Left lobe of liver (tissue), 2 donors: ENCODE data around the gene CCL13. TPM values are rescaled to one million over a fixed set of nuclear protein-coding genes. Genes with fewer than 3 reads are reported as not detected.

Experiments
- ATAC-seq: fragments of 200-7000 bp; cut with Tn5 transposase; one replicate; pipeline ENCODE4 v1.9.1; 2020; ENCODE audit warnings: mild to moderate bottlenecking, moderate library complexity
- DNase-seq: peaks from one replicate; pipeline ENCODE4 v3.0.0-alpha.2; 2020; ENCODE audit warnings: low spot score
- total RNA-seq: library from RNA; stranded (reverse); gene quantifications from one replicate; pipeline ENCODE4 v1.2.1, GENCODE V29; 2021
- donor health status: DM: no; HTN: no; CAD: no; lungs with moderate emphysema.
- donor health status: DM: no; HTN: yes; CAD: no.

The CCL13 gene
- total RNA-seq, 1 donor from 2014 or later = not detected

DNA sequence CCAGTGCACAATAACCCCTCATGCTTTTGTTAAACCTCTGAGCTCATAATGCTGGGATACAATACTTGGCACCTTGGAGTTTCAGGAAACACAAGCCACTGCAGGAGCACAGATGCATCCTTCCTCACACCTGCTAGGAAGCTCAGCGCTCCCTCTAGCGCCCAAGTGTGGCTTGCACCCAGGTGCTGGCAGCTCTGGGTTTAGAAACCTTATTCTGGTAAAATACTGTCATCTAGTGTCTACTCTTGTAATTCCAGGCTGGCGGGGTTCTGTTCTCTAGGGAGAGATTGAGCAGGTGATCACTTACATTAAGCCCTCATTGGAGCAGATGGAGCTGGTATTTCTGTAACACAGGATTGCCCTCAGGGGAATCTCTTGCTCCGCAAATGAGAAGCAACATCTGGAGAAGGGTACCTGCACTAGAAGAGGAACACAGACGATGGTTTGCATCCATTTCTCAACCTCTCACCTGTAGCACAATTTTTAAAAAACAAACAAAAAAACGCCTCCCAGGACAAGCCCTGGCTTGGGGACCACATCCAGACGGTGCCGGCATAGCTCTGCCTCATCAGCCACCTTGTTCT lies 5.3 kb downstream of the CCL13 start:
- peak; percentile 99 for ATAC-seq
- peak; percentile 88 for DNase-seq

DNA sequence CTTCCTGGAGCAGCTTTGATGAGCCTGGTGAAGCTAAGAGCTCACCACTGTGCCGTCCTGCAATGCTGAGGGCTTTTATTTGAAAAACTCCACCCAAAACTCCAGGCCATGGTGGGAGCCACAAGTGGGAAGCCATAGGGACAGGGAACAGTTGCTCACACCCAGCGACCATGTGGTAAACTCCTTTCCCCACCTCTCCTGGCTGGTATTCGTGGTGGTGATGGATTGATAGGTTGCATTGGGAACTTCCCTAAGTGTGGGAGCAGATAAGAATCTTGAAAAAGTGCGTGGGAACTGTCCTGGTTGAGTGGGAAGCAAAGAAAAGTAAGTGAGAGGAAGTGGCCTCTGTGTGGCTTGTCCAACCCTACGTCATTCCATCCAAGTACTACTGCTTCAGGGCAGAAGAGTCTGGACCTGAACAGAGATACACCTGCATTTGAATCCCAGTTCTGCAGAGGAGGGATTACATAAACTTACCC lies 6.9 kb downstream of the CCL13 start, which contains the start of gene CCL1:
TSS of gene CCL1 (minus strand) at position 51 of the 479 bp plus-strand sequence. CDS start 72 bp downstream, outside the sequence.
- ATAC-seq (no peak), DNase-seq (no peak)

DNA sequence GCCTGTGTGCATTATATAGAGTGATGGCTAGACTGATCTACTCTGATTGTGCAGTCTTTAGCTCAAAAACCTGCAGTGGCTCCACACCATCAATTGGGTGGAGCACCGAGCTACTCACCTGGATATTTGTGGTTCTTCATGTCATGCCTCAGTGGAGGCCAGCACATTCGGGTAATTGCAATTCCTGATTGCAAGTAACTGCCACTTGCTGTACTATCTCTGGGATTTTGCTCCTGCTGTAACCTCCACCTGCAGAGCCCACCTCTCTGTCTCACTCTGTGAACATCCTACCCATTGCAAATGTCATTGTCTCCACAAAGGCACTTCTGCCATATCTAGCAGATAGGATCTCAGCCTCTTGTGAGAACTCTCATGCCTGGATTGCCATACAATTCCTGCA lies 8.5 kb downstream of the CCL13 start:
- DNase-seq (no peak), ATAC-seq (no peak)

DNA sequence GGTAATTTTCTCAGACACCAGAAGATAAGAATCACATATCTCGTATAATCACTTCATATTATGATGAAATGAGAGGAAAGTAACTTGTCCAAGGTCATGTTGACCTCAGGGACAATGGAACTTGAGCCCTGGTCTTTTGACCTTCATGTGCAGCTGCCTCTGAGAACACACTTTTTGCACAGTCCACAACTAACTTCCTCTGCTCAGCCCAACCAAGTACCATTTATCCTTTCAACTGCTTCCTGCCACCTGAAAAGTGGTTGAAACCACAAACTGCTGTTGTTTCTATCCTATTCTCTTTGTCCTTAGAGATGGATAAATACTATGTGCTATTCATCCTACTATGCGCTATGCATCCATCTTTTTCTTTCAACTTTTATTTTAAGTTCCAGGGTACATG lies 9.1 kb downstream of the CCL13 start:
- ATAC-seq (no peak), DNase-seq (no peak)

DNA sequence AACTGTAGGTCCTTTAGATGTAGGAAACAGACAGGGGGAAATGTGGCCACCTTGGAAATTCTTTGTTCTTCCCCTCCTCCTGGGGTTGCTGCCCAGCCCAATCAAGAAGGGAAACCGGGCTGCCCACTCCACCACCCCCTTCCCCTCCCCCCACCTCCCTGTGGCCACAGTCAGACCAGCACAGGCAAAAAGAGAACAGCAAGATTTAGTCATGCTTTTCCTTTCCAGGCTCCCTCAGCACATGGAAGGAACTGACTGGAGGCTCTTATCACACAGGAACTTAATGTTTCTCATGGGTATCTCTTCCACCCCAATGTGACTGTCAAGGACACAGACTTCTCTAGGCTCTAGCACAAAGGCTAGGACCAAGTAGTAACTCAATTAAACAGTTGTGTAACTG lies 9.7 kb downstream of the CCL13 start:
- no peak for ATAC-seq
- DNase-seq = no peak

DNA sequence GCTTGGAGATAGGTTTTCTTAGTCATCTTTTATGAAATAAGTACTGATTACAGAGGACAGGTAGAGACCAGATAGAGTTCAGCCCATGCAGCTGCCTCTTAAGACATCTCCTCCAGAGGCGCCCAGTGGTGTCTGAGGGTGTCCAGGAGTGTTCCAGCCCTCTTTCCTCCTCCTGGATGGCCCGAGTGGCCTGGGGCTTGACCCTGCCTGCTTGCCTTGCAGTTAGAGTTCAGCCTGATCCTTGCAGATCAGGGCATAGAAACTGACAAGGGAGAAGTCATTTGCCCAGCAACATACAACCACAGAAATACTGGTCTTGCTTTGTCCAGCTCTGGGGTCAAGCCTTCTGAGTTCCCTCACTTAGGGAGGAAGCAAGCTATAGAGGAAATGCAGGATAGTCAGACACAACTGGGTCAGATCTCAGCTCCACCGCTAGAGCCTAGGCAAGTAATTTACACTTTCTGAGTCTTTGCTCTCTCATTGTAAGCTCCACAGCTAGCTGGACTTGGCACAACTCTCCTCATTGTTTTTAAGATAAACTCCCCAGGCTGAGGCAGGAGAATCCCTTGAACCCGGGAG lies 10.3 kb downstream of the CCL13 start:
- ATAC-seq (no peak), DNase-seq (no peak)

DNA sequence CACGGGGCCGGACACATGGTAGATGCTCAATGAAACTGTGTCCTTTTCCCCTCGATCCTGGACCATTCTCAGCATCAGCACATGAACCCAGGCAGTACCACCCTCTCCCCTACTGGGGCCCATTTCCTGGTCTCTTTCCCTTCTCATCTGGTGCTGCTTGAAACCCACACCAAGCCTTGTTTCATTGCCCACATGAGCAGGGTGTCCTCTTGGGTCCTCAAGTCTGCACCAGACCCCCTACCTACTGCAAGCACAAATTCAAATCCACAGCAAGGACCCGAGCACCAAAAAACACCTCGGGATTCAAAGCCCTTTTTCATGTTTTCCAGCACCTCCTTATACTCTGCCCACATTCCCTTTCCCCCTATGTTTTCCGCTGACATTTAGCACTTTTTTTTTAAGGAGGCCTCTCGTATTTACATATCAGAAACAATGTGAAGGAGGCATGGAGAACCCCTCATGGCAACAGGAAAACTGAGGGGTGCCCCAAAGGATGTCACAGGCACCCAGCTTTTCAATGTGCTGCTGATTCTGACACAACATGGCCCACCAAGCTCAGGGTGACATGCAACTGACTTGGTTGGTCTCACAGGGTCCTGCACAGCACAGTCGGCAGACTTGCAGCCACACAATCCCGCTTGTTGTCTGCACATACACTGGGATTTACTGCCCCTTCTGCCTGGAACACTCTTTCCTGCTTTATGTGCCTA lies 11.4 kb downstream of the CCL13 start:
- ATAC-seq (no peak), DNase-seq (no peak)

DNA sequence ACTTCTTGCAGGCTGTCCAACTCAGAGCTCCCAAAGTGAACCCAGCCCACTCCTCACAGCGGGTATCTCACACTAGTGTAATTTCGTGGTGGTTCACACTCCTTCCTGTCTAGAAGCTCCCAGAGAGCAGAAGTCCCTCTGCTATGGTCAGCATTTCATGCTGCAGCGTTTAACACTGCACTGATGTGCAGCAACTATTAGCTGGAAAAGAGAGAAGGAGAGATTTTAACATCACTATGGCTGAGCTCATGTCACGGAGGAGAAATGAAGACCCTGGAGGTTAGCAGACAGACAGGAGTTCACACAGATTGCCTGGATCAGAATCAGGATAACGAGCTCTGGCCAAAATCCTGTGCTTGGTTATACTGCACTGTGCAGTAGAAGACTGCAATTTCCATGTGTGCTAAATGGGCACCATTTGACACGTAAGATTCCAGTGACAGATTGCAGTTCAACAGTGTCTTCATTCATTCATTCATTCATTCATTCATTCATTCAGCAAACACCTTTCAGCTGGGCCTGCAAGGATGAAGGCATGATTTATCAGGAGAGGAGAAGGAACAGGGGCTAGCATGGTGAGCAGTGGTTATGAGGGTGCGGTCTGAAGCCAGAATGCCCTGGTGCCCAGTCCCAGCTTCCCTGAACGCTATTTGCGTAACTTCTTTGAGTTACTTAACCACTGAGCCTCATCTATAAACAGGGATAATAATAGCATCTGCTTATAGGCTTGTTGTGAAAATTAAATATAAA lies 12.1 kb downstream of the CCL13 start:
- ATAC-seq (peak; percentile 66), DNase-seq (no peak)

DNA sequence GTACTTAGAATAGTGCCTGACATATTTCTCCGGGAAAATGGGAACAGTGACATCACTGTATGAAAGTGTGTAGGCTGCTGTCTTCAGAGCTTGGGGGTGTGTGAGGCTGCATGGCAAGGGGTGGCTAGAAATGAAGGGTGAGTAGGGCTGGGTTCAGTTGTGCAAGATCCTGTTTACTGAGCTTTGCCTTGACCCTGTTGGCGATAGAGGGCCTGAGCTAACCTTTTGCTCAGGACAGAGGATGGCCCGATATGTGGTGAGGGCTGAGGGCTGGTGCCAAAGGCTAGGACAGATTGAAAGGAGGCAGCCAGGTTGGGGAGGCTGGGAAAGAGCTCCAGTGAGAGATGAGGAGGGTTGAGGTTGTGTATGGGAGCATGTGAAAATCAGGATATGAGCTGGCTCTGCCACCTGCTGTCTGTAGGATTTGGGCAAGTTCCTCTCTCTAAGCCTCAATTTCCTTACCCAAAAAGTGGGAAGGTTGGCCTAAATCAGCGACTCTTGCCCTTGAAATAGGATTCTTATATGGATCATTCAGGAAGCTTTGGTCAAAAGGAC lies 12.7 kb downstream of the CCL13 start:
- DNase-seq (peak; percentile 70), ATAC-seq (peak; percentile 85)

DNA sequence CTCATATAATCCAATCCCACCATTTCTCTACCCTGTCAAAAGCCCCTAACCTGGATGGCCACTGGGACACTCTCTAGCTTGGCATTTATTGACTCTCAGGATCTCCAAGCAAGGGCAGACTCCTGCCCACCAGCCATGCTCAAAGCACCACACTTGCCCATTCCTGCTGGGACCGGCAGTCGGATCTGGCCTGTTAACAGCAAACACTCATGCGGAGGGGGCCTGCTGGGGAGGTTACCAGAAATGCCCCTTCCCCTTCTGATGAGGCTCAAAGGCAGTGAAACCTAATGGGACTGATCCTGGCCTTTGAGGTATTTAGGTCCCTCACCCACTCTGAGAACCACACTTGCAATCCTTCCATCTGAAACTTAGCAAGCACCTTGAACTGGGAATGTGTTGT lies 13.3 kb downstream of the CCL13 start:
- no peak for ATAC-seq
- no peak for DNase-seq

DNA sequence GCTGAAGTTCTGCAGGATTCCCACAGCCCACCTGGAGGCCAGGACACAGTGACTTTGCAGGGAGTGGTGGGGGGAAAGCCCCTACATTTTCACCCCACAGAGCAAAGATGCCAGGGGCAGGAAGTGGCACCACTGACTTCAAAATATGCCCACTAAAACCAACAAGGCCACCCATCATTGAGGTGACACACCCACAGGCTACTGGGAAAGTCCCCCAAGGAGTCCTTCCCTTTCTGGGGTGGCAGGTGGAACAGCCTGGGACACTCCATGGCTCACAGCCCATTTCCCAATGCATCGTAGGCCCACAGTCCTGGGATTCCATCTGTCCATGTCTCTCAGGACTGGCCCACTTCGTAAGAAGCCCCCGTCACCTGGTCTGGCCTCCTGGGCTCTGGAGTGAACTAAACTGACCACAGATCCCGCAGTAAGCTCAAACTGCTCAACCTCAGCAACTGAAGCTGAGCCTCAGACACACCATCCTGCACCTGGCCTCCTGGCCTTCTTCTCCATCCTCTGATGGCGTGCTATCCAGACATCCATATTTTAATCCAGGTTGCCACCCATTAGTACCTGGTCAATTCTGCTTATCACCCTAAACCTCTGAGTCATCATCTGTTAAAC lies 14.2 kb downstream of the CCL13 start:
- ATAC-seq (no peak), DNase-seq (no peak)

DNA sequence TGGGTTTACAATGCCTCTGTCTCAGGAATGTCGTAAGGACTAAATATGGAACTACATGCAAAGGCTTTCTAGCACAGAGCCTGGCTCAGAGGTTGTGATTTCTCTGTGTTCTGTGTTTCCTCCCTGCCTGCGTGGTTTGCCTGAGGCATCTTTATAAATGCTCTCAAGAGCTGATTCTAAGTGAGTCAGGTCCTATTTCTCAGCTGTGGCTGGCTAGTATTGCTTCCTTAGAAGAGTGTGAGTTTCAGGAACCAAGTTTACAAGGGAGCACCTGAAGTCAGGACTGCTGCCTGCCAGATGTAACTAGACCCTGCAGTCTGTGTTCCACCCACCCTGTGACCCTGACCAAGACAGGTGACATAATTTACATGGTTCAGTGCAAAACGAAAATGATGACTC lies 14.7 kb downstream of the CCL13 start:
- no peak for ATAC-seq

DNA sequence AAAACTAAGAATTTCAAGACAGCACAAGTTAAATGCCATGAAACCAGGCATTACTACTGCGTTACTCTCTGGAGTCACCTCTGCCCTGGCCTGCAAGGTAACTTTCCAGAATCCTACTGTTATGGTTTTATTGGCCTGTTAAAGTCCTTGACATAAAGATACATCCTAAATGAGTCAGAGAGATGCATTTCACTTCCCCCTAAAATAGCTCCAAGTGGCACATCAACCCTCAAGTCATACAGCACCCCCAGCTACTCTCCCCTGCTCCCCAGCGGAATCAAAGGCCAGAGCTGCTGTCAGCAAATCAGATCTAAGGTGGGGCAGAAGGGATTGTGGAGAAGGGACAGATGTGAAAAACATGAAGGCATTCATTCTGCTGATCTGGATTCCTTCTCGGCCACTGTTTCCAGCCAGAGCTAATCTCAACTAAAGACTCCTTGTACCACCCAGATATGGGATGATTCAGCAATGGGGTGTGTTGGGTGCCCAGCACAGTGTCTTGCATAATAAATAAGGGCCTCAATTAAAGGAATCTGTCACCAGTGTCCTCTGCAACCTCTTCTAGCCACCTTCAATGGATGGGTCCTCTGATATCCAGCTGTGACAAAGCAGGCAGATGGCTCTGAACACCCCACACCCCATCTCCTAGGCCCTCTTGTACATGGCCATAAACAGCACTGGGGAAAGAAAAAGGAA lies 15.3 kb downstream of the CCL13 start:
- DNase-seq (no peak), ATAC-seq (no peak)

More for the DNA sequence above, 14.7 kb downstream of the CCL13 start:
- no peak for DNase-seq

DNA sequence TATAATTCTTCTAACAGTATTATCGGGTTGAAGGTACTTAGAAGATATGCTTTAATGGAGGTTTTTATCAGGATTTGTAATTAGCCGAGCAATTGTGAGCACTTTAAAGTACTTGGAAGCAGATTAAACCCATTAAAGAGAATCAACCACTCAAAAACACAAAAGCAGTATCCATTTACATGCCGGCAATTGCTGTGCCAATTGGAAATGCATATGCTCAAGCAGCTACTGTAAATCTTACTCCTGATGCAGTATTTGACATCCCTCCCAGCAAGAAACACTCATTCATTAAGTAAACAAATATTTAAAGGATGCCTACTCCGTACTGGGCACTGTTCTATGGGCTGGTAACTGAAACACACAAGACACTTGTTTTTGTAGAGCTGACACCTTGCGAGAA lies 18.2 kb downstream of the CCL13 start:
- ATAC-seq (no peak), DNase-seq (no peak)

DNA sequence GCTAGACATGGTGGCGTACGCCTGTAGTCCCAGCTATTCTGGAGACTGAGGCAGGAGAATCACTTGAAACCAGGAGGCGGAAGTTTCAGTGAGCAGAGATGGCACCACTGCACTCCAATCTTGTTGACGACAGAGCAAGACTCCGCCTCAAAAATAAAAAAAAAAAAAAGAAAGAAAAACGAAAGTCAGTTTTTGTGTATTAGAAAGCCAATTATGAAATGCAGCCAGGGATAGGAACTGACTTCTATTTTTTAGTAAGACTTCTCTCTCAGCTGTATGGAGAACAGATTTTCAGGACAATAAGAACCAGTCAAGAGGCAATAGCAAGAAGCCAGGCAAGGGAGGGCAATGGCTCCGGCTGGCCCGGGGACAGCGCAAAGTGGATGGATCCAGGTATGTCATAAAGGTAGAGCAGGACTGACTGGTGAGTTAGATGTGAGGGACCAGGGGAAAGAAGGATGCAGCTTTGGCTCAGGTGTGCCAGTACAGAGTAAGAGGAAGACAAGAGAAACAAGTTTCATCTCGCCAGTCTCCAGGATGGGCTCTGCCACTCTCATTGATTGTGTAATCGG lies 19.2 kb downstream of the CCL13 start:
- ATAC-seq (no peak), DNase-seq (no peak)

DNA sequence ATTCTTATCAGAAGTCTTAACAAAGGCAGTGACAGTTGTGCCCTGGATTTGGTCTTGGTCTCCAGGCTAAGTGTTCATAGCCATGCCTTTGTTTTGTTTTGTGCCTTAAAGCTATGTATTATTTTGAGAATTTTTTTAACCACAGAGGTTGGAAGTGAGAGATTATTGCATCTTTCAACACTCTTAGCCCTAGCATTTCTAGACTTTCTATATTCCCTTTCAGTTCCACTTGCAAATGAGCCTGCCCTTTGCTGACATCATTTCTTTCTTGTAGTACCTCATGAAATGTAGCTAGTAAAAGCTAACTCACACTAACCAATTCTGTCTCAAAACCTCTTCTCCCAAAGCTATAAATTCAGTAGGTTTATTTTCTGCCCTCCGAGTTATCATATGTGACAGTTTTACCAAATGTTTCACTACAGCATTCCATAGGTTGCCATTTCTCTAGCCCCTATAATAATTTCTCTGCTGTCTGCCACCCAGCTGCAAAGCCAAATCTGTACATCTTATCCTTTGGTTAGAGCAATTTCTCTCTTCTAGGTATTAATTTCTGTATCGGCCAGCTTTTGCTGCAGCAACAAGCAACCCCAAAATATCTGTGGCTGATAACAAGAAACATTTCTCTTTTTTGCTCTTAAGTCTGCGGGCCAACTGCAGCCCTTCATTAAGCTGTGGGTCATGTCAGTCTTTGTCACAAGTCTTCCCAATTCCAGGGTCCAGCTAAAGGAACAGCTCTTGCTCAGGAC lies 21.0 kb downstream of the CCL13 start:
- ATAC-seq (no peak), DNase-seq (no peak)

DNA sequence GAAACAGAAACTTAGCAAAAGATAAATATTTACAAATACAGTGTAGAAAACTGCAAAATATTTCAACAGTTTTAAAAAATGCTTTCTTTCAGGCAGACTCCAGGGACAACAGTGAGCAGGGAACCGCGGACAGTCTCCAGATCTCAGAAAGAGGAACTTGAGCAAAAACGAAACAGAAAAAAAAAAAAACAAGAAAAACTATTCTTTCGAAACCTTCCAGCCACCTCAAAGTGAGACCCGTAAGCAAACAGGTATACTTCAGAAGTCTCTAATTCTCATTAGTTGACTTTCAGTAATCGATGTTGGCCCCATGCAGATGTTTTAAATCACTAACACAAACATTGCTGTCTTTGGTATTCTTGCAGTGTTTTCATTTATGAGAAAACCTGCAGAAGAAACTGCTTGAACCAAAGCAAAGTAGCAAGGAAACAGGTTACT lies 22.4 kb downstream of the CCL13 start:
- DNase-seq (no peak), ATAC-seq (no peak)

DNA sequence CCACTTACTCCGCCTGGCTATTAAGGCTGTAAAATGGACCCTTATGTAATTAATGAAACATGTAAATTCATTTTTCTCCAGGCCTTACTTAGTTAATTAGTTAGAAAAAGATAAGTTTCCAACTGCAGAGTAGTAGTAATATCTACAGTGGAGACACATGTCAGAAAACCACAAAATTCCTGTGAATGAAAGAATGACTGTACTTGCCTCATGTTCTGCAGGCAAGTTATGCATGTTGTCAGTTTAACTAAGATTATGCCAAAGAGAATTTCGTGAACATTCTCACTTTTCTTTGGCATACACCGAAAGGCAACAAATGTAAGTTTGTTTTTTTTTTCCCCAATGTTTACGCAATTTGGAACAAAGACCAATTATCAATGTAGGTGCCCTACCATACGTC lies 23.6 kb downstream of the CCL13 start:
- ATAC-seq (no peak), DNase-seq (no peak)

DNA sequence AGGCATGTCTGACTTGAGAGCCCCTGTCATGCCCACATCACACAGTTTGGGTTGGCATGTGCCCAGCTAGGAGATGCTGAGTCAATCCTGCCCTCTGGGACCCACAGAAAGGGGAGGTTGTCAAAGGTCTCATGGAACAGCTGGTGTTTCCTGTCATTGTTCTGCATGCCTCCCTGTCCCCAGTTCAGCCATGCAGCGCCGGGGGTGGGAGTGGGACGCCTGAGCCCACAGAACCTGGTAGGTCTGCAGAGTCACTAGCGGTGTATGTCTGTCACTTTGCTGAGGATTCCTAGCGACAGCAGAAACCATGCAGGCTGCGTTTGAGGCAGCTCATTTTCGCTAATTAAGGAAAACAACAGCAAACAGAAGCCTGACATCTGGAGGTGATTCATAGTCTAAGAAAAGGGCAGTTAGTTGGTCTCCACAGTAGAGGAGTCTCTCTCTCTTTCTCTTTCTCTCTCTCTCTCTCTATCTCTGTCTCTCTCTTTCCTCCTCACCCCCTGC lies 26.4 kb downstream of the CCL13 start:
- no peak for DNase-seq
- no peak for ATAC-seq
